GM19035 (cell line): ENCODE measurements around the gene GRHL3.
A peak's percentile ranks its signal among the peaks of the same experiment; 100 is the strongest.

ENCODE experiments used
- ATAC-seq: cut with Tn5 transposase; IDR thresholded peaks from one replicate; pipeline ENCODE4 v1.9.1; 2021; ENCODE audit not compliant: unreplicated experiment

The GRHL3 gene

DNA sequence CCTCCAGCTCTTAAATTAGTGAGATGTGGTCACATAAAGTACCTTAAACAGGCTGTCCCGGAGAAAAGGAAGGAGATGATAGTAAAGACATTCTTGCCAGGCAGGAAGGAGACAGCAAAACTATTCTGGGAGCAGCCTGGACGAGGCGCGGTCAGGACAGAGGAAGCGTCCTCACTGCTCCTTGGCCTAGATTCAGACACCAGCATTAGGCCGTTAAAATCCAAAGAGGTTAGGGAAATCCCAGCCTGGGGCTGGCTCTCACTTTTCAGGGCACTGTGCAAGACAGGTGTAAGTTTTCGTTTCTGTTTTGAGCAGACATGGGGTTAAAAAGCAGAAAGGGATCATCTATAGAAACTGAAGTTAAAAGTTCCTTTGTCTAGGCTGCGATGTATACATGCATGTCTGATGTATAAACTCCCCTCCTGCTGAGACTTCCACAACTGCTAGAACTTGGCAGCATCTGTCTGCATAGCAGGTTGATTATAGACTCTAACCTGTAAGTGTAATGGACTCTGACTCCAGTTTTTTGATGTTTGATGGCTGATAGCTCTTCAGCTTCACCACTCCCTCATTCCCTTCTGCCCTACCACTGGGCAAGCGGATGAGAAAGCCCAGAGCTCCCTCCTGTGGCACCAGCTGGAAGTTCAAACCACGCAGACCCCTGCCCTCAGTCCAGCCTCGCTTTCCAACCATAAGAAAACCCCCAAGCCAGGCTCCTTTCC lies 72.9 kb downstream of the GRHL3 start:
- ATAC-seq, result peak; percentile 66

DNA sequence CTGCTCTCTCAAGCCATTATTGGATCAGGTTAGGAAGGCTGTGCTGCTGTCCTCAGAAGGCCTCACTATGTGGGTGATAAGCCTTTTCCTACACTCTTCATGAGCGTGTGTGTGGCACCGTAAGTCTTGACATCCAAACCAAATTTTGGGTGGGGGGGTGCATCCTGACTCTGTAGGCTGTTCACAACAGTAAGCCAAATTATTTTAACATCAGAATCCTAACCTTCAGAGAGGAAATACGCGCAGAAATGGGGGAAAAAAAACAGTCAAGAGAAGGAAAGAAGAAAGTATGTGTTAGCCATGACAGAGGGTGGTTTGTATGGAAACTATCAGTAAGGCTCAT lies 73.4 kb downstream of the GRHL3 start:
- ATAC-seq, result no peak

DNA sequence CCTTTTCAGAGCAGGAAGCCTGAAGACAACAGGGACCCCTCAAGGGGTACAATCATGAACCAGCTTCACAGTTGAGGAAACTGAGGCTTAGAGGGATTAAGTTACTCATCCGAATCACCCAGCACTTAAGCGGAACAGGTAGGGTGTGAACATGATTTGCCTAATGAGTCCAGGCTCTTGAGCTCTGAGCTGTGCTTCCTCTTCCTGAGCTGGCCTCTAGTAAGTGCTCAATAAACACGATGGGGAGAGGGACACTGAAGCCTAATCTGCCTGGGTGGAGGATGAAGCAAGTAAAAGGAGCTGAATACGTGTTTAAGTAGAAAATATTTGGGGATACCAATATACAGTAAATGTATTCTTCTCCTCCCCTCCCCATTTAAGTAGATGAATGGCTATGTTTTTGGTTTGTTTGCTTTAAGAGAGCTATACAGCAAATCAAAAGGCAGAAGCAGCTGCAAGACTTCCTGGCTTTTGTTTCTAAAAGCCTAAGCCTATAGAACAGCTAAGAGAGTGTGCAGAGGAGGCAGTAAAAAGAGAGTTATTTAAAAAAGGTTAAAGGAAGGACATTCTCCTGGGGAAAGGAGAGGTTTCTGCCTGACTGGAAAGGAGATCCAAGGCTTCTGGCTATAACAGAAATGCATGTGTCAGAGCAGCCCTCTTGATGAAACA lies 74.0 kb downstream of the GRHL3 start:
- ATAC-seq, result no peak

DNA sequence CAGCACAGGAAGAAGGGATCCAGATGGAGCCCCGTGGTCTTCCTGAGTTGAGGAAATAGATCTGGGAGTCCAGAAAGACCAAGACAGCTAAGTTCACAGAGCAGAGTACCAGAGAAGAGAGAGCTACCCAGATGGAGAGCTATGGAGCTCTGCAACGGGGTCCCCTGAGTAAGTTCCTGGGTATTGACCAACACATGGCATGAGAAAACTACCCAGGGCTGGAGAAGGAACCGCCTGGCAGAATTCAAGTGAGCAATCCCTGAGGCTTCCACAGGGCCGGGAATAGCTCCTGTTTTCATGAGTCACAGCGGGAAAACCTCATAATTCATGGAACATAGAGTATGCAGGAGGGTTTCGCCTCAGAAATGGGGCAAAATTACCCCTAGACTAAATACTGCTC lies 74.7 kb downstream of the GRHL3 start:
- ATAC-seq, result no peak

DNA sequence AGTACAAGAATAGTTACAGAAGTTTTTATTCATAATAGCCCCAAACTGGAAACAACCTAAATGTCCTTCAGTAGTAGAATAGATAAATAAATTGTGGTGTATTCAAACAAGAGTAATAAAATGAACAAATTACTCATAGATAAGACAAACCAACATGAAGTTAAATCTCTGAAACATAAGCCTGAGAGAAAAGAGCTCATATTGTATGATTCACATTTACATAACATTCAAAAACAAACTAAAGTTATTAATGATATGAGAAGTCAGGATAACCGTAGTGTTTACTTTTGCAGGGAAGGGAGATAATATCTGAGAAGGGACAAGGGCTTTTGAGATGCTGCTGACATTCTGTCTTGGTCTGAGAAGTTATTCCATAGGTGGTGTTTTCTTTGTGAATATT lies 80.9 kb downstream of the GRHL3 start:
- no peak for ATAC-seq

DNA sequence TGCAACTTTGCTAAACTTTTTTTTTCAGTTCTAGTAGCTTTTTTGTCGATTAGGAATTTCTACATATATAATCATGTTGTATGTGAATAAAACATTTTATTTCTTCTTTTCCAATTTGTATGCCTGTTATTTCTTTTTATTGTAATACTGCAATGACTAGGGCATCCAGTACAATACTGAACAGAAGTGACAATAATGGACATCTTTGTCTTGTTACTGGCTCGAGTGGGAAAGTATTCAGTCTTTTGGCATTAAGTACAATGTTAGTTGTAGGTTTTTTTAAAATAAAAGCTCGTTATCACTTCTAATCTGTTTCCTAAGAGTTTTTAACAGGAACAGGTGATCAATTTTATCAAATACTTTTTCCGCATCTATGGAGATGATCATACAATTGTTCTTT lies 84.6 kb downstream of the GRHL3 start:
- ATAC-seq, result no peak
